ENCODE measurements around the gene CLEC2D. TPM values are rescaled to one million over a fixed set of nuclear protein-coding genes. Genes with fewer than 3 reads are reported as not detected.

The CLEC2D gene
- total and polyA plus RNA-seq, 10 of the 15 experiments (the other 5 are each of a cell fraction or from before 2014, with no cell fraction given): 4.6 to 29.8 (median 16.0) TPM

DNA sequence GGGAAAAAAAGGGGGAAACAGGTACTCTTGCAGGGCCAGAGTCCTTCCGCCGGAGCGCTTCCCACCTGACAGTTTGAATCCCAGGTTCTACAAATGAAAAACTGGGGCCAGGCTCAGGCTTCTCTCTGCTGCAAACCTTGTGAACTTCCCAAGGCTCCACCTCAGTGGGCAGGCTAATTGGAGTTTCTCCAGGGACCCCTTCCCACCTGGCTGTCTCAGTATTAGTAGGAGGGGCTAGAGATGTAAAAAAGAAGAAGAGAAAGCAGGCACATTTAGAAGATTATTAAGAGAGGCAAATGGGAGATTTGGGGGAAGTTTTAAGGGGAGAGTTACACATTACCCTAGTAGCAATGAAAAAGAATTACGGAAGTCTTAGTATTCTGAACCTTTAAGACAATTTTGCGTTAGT lies 20.0 kb upstream of the CLEC2D start:
- peaks cover 0 to 10% of the 10 kb centered on the region in 2 experiments; a peak in 2 of 4 replicates for H3K36me3 ChIP-seq (ENCODE audit: control insufficient read depth in 2 of 2, insufficient read depth in 2 of 2, low read length in 1 of 2)
- H3K79me2 ChIP-seq (ENCODE audit: control insufficient read depth, insufficient read depth, low read length): peaks cover 36% of the 10 kb centered on the region
- in situ Hi-C loops (cut with MboI) (loop anchor here (5.0 kb wide), 1 partner anchor 83 kb away; the partner anchor contains the start of gene CLECL1), intact Hi-C loops (cut with micrococcal nuclease; ENCODE audit: unreplicated experiment) (loop anchor here (5.0 kb wide), 1 partner anchor 287 kb away; no protein-coding TSS in a partner anchor)
- no peaks in the 10 kb centered on the region for H4K20me1 ChIP-seq (ENCODE audit: control insufficient read depth, insufficient read depth)
- peaks cover 3% of the 10 kb centered on the region; the same call in 2 of the 3 replicates for H3K9me3 ChIP-seq (replicated peaks; ENCODE audit: control insufficient read depth, insufficient read depth, low read length)
- ChIA-PET CTCF (interaction anchor here (0.6 to 1.0 kb wide), 2 partner anchors 59 to 164 kb away, joined by 3 read pairs; no protein-coding TSS in a partner anchor), SMC1A (ENCODE audit: uncharacterized antibody, unreplicated experiment) (interaction anchor here (2.2 kb wide), 1 partner anchor 20 kb away, joined by 8 read pairs; the partner anchor contains the start of gene CLEC2D), RAD21 (ENCODE audit: unreplicated experiment) (interaction anchor here (0.8 kb wide), 1 partner anchor 20 kb away, joined by 3 read pairs; the partner anchor contains the start of gene CLEC2D), POLR2A (no interaction called here)
- no peak overlapping the region for H2AFZ ChIP-seq (ENCODE audit: control insufficient read depth, low read depth, low read length)
- under 1% methylated on average over 5 of the region's 5 CpGs for WGBS (ENCODE audit: insufficient coverage, insufficient replicate concordance, low lambda C conversion rate, missing lambda C conversion rate)
- DNase-seq (ENCODE audit: low read depth, low spot score) (peak; percentile 59), FAIRE-seq (no peak), ATAC-seq (peak; percentile 34)
- BruUV-seq (replicated peaks): no TSS peak
- peak overlapping the region; percentile 97 for H3K4me2 ChIP-seq (ENCODE audit: control insufficient read depth, insufficient read depth)
- H3K4me1 ChIP-seq (ENCODE audit: control insufficient read depth, insufficient read depth, low read length): peaks cover 14% of the 10 kb centered on the region
- peak overlapping the region; percentile 79 for H3K4me3 ChIP-seq
- H3K27ac ChIP-seq (ENCODE audit: control insufficient read depth, insufficient read depth): peak overlapping the region; percentile 81
- peak overlapping the region; percentile 73 for H3K9ac ChIP-seq (ENCODE audit: control insufficient read depth, insufficient read depth, low read length)
- no peaks in the 10 kb centered on the region for H3K27me3 ChIP-seq (replicated peaks in 1 of 2; ENCODE audit: control insufficient read depth in 2 of 2, insufficient read depth in 2 of 2, low read length in 1 of 2)
- TF ChIP-seq, protein P1, sequence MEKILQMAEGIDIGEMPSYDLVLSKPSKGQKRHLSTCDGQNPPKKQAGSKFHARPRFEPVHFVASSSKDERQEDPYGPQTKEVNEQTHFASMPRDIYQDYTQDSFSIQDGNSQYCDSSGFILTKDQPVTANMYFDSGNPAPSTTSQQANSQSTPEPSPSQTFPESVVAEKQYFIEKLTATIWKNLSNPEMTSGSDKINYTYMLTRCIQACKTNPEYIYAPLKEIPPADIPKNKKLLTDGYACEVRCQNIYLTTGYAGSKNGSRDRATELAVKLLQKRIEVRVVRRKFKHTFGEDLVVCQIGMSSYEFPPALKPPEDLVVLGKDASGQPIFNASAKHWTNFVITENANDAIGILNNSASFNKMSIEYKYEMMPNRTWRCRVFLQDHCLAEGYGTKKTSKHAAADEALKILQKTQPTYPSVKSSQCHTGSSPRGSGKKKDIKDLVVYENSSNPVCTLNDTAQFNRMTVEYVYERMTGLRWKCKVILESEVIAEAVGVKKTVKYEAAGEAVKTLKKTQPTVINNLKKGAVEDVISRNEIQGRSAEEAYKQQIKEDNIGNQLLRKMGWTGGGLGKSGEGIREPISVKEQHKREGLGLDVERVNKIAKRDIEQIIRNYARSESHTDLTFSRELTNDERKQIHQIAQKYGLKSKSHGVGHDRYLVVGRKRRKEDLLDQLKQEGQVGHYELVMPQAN (conservative IDR thresholded peaks at IDR 0.05): no peak
- TF ChIP-seq TBL1XR1 (IDR thresholded peaks at IDR 0.05; ENCODE audit: low read depth, low read length): peak; percentile 15; the same call in 1 of the 2 replicates
- TF ChIP-seq, protein P2, sequence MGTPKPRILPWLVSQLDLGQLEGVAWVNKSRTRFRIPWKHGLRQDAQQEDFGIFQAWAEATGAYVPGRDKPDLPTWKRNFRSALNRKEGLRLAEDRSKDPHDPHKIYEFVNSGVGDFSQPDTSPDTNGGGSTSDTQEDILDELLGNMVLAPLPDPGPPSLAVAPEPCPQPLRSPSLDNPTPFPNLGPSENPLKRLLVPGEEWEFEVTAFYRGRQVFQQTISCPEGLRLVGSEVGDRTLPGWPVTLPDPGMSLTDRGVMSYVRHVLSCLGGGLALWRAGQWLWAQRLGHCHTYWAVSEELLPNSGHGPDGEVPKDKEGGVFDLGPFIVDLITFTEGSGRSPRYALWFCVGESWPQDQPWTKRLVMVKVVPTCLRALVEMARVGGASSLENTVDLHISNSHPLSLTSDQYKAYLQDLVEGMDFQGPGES (IDR thresholded peaks at IDR 0.05): no peak
- no peak for TF ChIP-seq ZSCAN29 (IDR thresholded peaks at IDR 0.05)
- TF ChIP-seq, protein P3, sequence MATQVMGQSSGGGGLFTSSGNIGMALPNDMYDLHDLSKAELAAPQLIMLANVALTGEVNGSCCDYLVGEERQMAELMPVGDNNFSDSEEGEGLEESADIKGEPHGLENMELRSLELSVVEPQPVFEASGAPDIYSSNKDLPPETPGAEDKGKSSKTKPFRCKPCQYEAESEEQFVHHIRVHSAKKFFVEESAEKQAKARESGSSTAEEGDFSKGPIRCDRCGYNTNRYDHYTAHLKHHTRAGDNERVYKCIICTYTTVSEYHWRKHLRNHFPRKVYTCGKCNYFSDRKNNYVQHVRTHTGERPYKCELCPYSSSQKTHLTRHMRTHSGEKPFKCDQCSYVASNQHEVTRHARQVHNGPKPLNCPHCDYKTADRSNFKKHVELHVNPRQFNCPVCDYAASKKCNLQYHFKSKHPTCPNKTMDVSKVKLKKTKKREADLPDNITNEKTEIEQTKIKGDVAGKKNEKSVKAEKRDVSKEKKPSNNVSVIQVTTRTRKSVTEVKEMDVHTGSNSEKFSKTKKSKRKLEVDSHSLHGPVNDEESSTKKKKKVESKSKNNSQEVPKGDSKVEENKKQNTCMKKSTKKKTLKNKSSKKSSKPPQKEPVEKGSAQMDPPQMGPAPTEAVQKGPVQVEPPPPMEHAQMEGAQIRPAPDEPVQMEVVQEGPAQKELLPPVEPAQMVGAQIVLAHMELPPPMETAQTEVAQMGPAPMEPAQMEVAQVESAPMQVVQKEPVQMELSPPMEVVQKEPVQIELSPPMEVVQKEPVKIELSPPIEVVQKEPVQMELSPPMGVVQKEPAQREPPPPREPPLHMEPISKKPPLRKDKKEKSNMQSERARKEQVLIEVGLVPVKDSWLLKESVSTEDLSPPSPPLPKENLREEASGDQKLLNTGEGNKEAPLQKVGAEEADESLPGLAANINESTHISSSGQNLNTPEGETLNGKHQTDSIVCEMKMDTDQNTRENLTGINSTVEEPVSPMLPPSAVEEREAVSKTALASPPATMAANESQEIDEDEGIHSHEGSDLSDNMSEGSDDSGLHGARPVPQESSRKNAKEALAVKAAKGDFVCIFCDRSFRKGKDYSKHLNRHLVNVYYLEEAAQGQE (IDR thresholded peaks at IDR 0.05; ENCODE audit: low read depth, low read length): 0 out of 2 replicates have a peak, but pooled peaks have one; percentile 10
- TF ChIP-seq IKZF1 (conservative IDR thresholded peaks at IDR 0.05): peak; percentile 76
- peak; percentile 84 for TF ChIP-seq EED (IDR thresholded peaks at IDR 0.05; ENCODE audit: low read depth)
- no peak for TF ChIP-seq SUPT20H (IDR thresholded peaks at IDR 0.05; ENCODE audit: borderline replicate concordance, control insufficient read depth, low read depth, low read length)
- no peak for TF ChIP-seq SREBF1 (IDR thresholded peaks at IDR 0.05; ENCODE audit: low read length)
- TF ChIP-seq NR2C2 (IDR thresholded peaks at IDR 0.05; ENCODE audit: borderline replicate concordance, control insufficient read depth, insufficient read length, low read depth): no peak
- TF ChIP-seq HDAC2 (IDR thresholded peaks at IDR 0.05): no peak
- no peak for TF ChIP-seq ZZZ3 (IDR thresholded peaks at IDR 0.05; ENCODE audit: control insufficient read depth, insufficient read length, low read depth)
- TF ChIP-seq TCF12 (IDR thresholded peaks at IDR 0.05; ENCODE audit: low read depth, low read length): no peak
- TF ChIP-seq TAF1 (IDR thresholded peaks at IDR 0.05; ENCODE audit: borderline replicate concordance, low read depth, low read length): peak; percentile 48; the same call in 1 of the 2 replicates
- peak; percentile 22; the same call in 1 of the 2 replicates for TF ChIP-seq SPI1 (IDR thresholded peaks at IDR 0.05; ENCODE audit: borderline replicate concordance, insufficient read depth, low read depth, low read length)
- no peak for TF ChIP-seq STAT1 (conservative IDR thresholded peaks at IDR 0.05)
- TF ChIP-seq PML (IDR thresholded peaks at IDR 0.05; ENCODE audit: low read length): no peak
- TF ChIP-seq ZNF207 (IDR thresholded peaks at IDR 0.05; ENCODE audit: borderline replicate concordance): no peak

All from GM12878 (cell line).